Measurements from ENCODE around the gene NANOS2. TPM values are rescaled to one million over a fixed set of nuclear protein-coding genes. Genes with fewer than 3 reads are reported as not detected.

The NANOS2 gene
- total and polyA plus RNA-seq, 9 of the 15 experiments (the other 6 are each of a cell fraction or from before 2014, with no cell fraction given) = not detected

- TF ChIP-seq ZNF696 (CRISPR knock-in tag; conservative IDR thresholded peaks at IDR 0.05) = no peak
- no peak for TF ChIP-seq NFE2L1 (tag; IDR thresholded peaks at IDR 0.05; ENCODE audit: borderline replicate concordance, low read depth)
- TF ChIP-seq MXI1 (IDR thresholded peaks at IDR 0.05; ENCODE audit: low read depth, low read length) = peak; percentile 25; the same call in 1 of the 2 replicates
- TF ChIP-seq ARID2 (IDR thresholded peaks at IDR 0.05) = no peak
- TF ChIP-seq EP400 (IDR thresholded peaks at IDR 0.05) = peak; percentile 81
- no peak for TF ChIP-seq FOXJ3 (CRISPR knock-in tag; IDR thresholded peaks at IDR 0.05)
- TF ChIP-seq, protein P1, sequence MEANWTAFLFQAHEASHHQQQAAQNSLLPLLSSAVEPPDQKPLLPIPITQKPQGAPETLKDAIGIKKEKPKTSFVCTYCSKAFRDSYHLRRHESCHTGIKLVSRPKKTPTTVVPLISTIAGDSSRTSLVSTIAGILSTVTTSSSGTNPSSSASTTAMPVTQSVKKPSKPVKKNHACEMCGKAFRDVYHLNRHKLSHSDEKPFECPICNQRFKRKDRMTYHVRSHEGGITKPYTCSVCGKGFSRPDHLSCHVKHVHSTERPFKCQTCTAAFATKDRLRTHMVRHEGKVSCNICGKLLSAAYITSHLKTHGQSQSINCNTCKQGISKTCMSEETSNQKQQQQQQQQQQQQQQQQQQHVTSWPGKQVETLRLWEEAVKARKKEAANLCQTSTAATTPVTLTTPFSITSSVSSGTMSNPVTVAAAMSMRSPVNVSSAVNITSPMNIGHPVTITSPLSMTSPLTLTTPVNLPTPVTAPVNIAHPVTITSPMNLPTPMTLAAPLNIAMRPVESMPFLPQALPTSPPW (CRISPR knock-in tag; IDR thresholded peaks at IDR 0.05) = peak; percentile 14; the same call in 1 of the 2 replicates
- peak in 1 of 2 experiments; percentile 90; a peak in 2 of 3 replicates for TF ChIP-seq CBX3 (IDR thresholded peaks at IDR 0.05; ENCODE audit: borderline replicate concordance in 1 of 2, low read length in 2 of 2)
- TF ChIP-seq ZNF586 (CRISPR knock-in tag; conservative IDR thresholded peaks at IDR 0.05) = no peak
- peak; percentile 92 for TF ChIP-seq CREB3L1 (IDR thresholded peaks at IDR 0.05; ENCODE audit: borderline replicate concordance, low read depth)
- no peak for TF ChIP-seq ZNF24 (IDR thresholded peaks at IDR 0.05)
- TF ChIP-seq BDP1 (IDR thresholded peaks at IDR 0.05; ENCODE audit: insufficient read depth, insufficient read length) = no peak
- TF ChIP-seq L3MBTL2 (IDR thresholded peaks at IDR 0.05) = peak; percentile 99
- TF ChIP-seq ETV6 (IDR thresholded peaks at IDR 0.05; ENCODE audit: borderline replicate concordance in 1 of 2, low read depth in 2 of 2, low read length in 1 of 2) = no peak
- TF ChIP-seq ETV6 (CRISPR knock-in tag; IDR thresholded peaks at IDR 0.05; ENCODE audit: borderline replicate concordance) = no peak
- TF ChIP-seq NR2C2 (CRISPR knock-in tag; IDR thresholded peaks at IDR 0.05) = peak; percentile 92
- peak; percentile 97 for TF ChIP-seq NR2C2 (tag; IDR thresholded peaks at IDR 0.05)
- TF ChIP-seq ZNF3 (CRISPR knock-in tag; IDR thresholded peaks at IDR 0.05) = no peak
- no peak for TF ChIP-seq ETS2 (tag; IDR thresholded peaks at IDR 0.05; ENCODE audit: borderline replicate concordance, poor library complexity, severe bottlenecking)
- TF ChIP-seq HMGXB4 (CRISPR knock-in tag; IDR thresholded peaks at IDR 0.05) = no peak
- peak; percentile 84 for TF ChIP-seq SAP30 (IDR thresholded peaks at IDR 0.05; ENCODE audit: borderline replicate concordance, insufficient read depth, low read depth, low read length, poor library complexity, severe bottlenecking)
These were observed 13.1 kb upstream of the NANOS2 start (continued) for GRCh38 chr19:45927565-45928261.

Data from K562 (cell line).